ENCODE data around the gene SLC2A5. TPM values are rescaled to one million over a fixed set of nuclear protein-coding genes. Genes with fewer than 3 reads are reported as not detected.
"Not testable (repeated sequence)": the region's sequence is repeated elsewhere in the genome, so short reads cannot be mapped to it uniquely, and the experiment has no call there.

The SLC2A5 gene
- total RNA-seq, 2 donors from 2014 or later, result 8.1 to 10.4 TPM

GRCh38 chr1:8993962-8994675 is 75.3 kb downstream of the SLC2A5 start:
- DNase-seq; intact Hi-C loops (cut with DNase I, micrococcal nuclease); ATAC-seq: not testable (repeated sequence)

GRCh38 chr1:8992936-8993687 is 76.3 kb downstream of the SLC2A5 start:
- ATAC-seq (no peak), DNase-seq (no peak)
- intact Hi-C loops (cut with DNase I, micrococcal nuclease), result no loop called here

- ATAC-seq (no peak), DNase-seq (no peak)
- intact Hi-C loops (cut with DNase I, micrococcal nuclease), result loop anchor here in 1 of 2 donors (5.0 kb wide), 1 partner anchor 73 kb away; no protein-coding TSS in a partner anchor
Measured at GRCh38 chr1:8989821-8990220, 79.6 kb downstream of the SLC2A5 start.

- ATAC-seq (no peak), DNase-seq (no peak)
- intact Hi-C loops (cut with DNase I, micrococcal nuclease), result loop anchor here in 1 of 2 donors (5.0 kb wide), 1 partner anchor 72 kb away; no protein-coding TSS in a partner anchor
Measured at GRCh38 chr1:8989061-8989460, 80.4 kb downstream of the SLC2A5 start.

- DNase-seq (no peak), ATAC-seq (no peak)
- intact Hi-C loops (cut with DNase I, micrococcal nuclease), result loop anchor here in 1 of 2 donors (5.0 kb wide), 1 partner anchor 71 kb away; no protein-coding TSS in a partner anchor
Measured at GRCh38 chr1:8988618-8988967, 80.8 kb downstream of the SLC2A5 start.

- intact Hi-C loops (cut with DNase I, micrococcal nuclease), result loop anchor here in 1 of 2 donors (5.0 kb wide), 1 partner anchor 71 kb away; no protein-coding TSS in a partner anchor
- DNase-seq (peak in 1 of 2 donors; percentile 60), ATAC-seq (peak; percentile 49)
Measured at GRCh38 chr1:8987881-8988617, 81.4 kb downstream of the SLC2A5 start.

- DNase-seq (no peak), ATAC-seq (no peak)
- intact Hi-C loops (cut with DNase I, micrococcal nuclease), result loop anchor here in 1 of 2 donors (5.0 kb wide), 1 partner anchor 70 kb away; no protein-coding TSS in a partner anchor
Measured at GRCh38 chr1:8986814-8987190, 82.6 kb downstream of the SLC2A5 start.

- DNase-seq, result peak; percentile 81 to 87
- intact Hi-C loops (cut with DNase I, micrococcal nuclease), result loop anchor here in 1 of 2 donors (5.0 kb wide), 1 partner anchor 69 kb away; no protein-coding TSS in a partner anchor
- ATAC-seq, result peak; percentile 96
Measured at GRCh38 chr1:8985915-8986813, 83.3 kb downstream of the SLC2A5 start.

Other genes with a start within 250 kb of the SLC2A5 start
- gene ENO1, start 190.9 kb downstream of the SLC2A5 start, total RNA-seq, result 100 to 1,000 TPM; 484 to 601 TPM
- not detected for gene CA6, start 123.8 kb downstream of the SLC2A5 start, total RNA-seq
- gene SLC2A7, start 43.2 kb downstream of the SLC2A5 start, total RNA-seq, result not detected
- 10 to 100 TPM in 1 of 2 donors, 1 to 10 TPM in 1; 9.1 to 14.2 TPM for gene GPR157, start 59.5 kb upstream of the SLC2A5 start, total RNA-seq
- gene H6PD, start 165.1 kb upstream of the SLC2A5 start, total RNA-seq, result 10 to 100 TPM; 33.4 to 34.9 TPM
- 10 to 100 TPM; 30.3 to 56.4 TPM for gene SPSB1, start 223.3 kb upstream of the SLC2A5 start, total RNA-seq

Data from left colon (tissue), 2 donors.